H1 (cell line): Measurements from ENCODE around the gene OR10J5. TPM values are rescaled to one million over a fixed set of nuclear protein-coding genes. Genes with fewer than 3 reads are reported as not detected.

Experiments
- CTCF ChIA-PET: fragments of 300-600 bp; sonication (Branson Sonifier 250); formaldehyde crosslinking; loops from one replicate; lab custom pipeline; 2021; ENCODE audit not compliant: partially characterized antibody; lab: Charles Lee
- POLR2A ChIA-PET: fragments of 300-600 bp; sonication (Branson Sonifier 250); formaldehyde crosslinking; loops from one replicate; lab custom pipeline; 2021; ENCODE audit warnings: inconsistent platforms; ENCODE audit not compliant: partially characterized antibody; lab: Charles Lee
- DNase-seq, 2 experiments: peaks; one replicate each; pipeline versions ENCODE4 v3.0.0 to v3.0.0-alpha.2; 2010 to 2022; ENCODE audit warnings: low spot score in 2 of 2, low read depth in 1 of 2, mixed read lengths in 1 of 2
- FAIRE-seq: peaks from 2 replicates; lab custom pipeline; 2011; peaks lifted over from hg19 to GRCh38; lab: Jason Lieb, UNC
- H2AFZ ChIP-seq: 2 replicates; pipeline ENCODE4 v1.8.1; 2012; ENCODE audit warnings: low read length, inconsistent platforms
- H2AK5ac ChIP-seq: 2 replicates; pipeline ENCODE4 v1.6.1; 2013; ENCODE audit warnings: low read depth, low read length
- H2BK120ac ChIP-seq: replicated peaks from 2 replicates; pipeline ENCODE3; 2013; ENCODE audit warnings: low read depth, low read length, inconsistent platforms
- H2BK12ac ChIP-seq: 2 replicates; pipeline ENCODE4 v1.6.1; 2013; ENCODE audit warnings: low read depth, low read length
- H2BK15ac ChIP-seq: 2 replicates; pipeline ENCODE4 v1.6.1; 2013; ENCODE audit warnings: low read length
- H2BK20ac ChIP-seq: 2 replicates; pipeline ENCODE4 v1.6.1; 2013; ENCODE audit warnings: low read length
- H2BK5ac ChIP-seq: 2 replicates; pipeline ENCODE4 v1.6.1; 2013; ENCODE audit warnings: low read depth, low read length
- H3K14ac ChIP-seq: 2 replicates; pipeline ENCODE4 v1.6.1; 2013; ENCODE audit warnings: inconsistent platforms; ENCODE audit not compliant: insufficient read length
- H3K18ac ChIP-seq: 2 replicates; pipeline ENCODE4 v1.6.1; 2013; ENCODE audit warnings: low read length; ENCODE audit errors: extremely low read depth
- H3K23ac ChIP-seq: 2 replicates; pipeline ENCODE4 v1.6.1; 2013; ENCODE audit warnings: inconsistent platforms; ENCODE audit not compliant: insufficient read length
- H3K23me2 ChIP-seq: 2 replicates; pipeline ENCODE4 v1.6.1; 2013; ENCODE audit warnings: low read depth, low read length
- H3K27ac ChIP-seq: 2 replicates; pipeline ENCODE4 v1.6.1; 2011; ENCODE audit warnings: low read depth, low read length, inconsistent platforms
- H3K27me3 ChIP-seq, 4 experiments: replicated peaks in 1 of 4; 1 replicate in 1 of 4; 2 replicates in 3 of 4; pipeline versions ENCODE4 v1.6.1 to v1.8.1; 2011 to 2013; ENCODE audit warnings: low read length in 3 of 4, mild to moderate bottlenecking in 3 of 4, inconsistent platforms in 2 of 4, mixed read lengths in 2 of 4, moderate library complexity in 1 of 4; ENCODE audit not compliant: control insufficient read depth in 3 of 4, insufficient read depth in 3 of 4; ENCODE audit errors: extremely low read depth in 1 of 4
- H3K36me3 ChIP-seq, 4 experiments: 2 replicates each; pipeline versions ENCODE4 v1.6.1 to v1.8.1; 2011 to 2013; ENCODE audit warnings: mild to moderate bottlenecking in 4 of 4, low read length in 3 of 4, moderate library complexity in 2 of 4, control low read depth in 1 of 4, inconsistent platforms in 1 of 4; ENCODE audit not compliant: insufficient read depth in 4 of 4, control insufficient read depth in 2 of 4
- H3K4ac ChIP-seq: replicated peaks from 2 replicates; pipeline ENCODE3; 2013; ENCODE audit warnings: low read length, low read depth, mixed read lengths, inconsistent platforms; ENCODE audit not compliant: insufficient read length
- H3K4me1 ChIP-seq, 4 experiments: replicated peaks in 1 of 4; 1 replicate in 1 of 4; 2 replicates in 3 of 4; pipeline versions ENCODE4 v1.6.1 to v1.8.1; 2011 to 2013; ENCODE audit warnings: low read length in 3 of 4, inconsistent platforms in 2 of 4, mixed read lengths in 1 of 4; ENCODE audit not compliant: insufficient read depth in 4 of 4, control insufficient read depth in 3 of 4
- H3K4me2 ChIP-seq, 2 experiments: 2 replicates each; pipeline versions ENCODE4 v1.6.1 to v1.8.1; 2011 to 2013; ENCODE audit warnings: low read depth in 2 of 2, low read length in 2 of 2, control low read depth in 1 of 2, inconsistent platforms in 1 of 2, mild to moderate bottlenecking in 1 of 2; ENCODE audit not compliant: insufficient read depth in 1 of 2
- H3K4me3 ChIP-seq, 4 experiments: fragments of 200-600, 300-600 bp in 1 of 4; sonication (generic), shearing (Covaris generic), sonication (Bioruptor Twin) in 1 of 4; 2 replicates each; pipeline versions ENCODE4 v1.5.1 to v1.8.1; 2011 to 2016; ENCODE audit warnings: low read length in 4 of 4, low read depth in 3 of 4, control low read depth in 2 of 4, inconsistent platforms in 2 of 4, mild to moderate bottlenecking in 2 of 4, mixed read lengths in 1 of 4, moderate library complexity in 1 of 4; ENCODE audit not compliant: insufficient read depth in 2 of 4; ENCODE audit errors: extremely low read depth in 1 of 4
- H3K56ac ChIP-seq: replicated peaks from 2 replicates; pipeline ENCODE3; 2013; ENCODE audit warnings: low read depth, mild to moderate bottlenecking, mixed read lengths, low read length, inconsistent platforms; ENCODE audit not compliant: insufficient read length
- H3K79me1 ChIP-seq: 2 replicates; pipeline ENCODE4 v1.6.1; 2013; ENCODE audit warnings: low read depth, low read length, control low read depth
- H3K79me2 ChIP-seq, 2 experiments: 2 replicates each; pipeline versions ENCODE4 v1.6.1 to v1.8.1; 2012 to 2013; ENCODE audit warnings: low read length in 2 of 2, mild to moderate bottlenecking in 2 of 2, inconsistent platforms in 1 of 2; ENCODE audit not compliant: insufficient read depth in 2 of 2, control insufficient read depth in 1 of 2
- H3K9ac ChIP-seq, 4 experiments: replicated peaks in 1 of 4; 1 replicate in 1 of 4; 2 replicates in 3 of 4; pipeline versions ENCODE4 v1.6.1 to v1.8.1; 2011 to 2013; ENCODE audit warnings: low read depth in 3 of 4, low read length in 3 of 4, control low read depth in 2 of 4, mild to moderate bottlenecking in 2 of 4, moderate library complexity in 2 of 4, inconsistent platforms in 1 of 4; ENCODE audit errors: extremely low read depth in 1 of 4
- H3K9me3 ChIP-seq, 2 experiments: 2 replicates each; pipeline versions ENCODE4 v1.6.1 to v1.8.1; 2012 to 2013; ENCODE audit warnings: mild to moderate bottlenecking in 2 of 2, moderate library complexity in 2 of 2, control low read depth in 1 of 2, inconsistent platforms in 1 of 2, low read depth in 1 of 2, low read length in 1 of 2, mixed read lengths in 1 of 2; ENCODE audit not compliant: insufficient read depth in 2 of 2
- H4K20me1 ChIP-seq, 2 experiments: replicated peaks in 1 of 2; 2 replicates each; pipeline versions ENCODE3 to v1.8.1; 2011 to 2013; ENCODE audit warnings: inconsistent platforms in 2 of 2, low read length in 2 of 2, mild to moderate bottlenecking in 1 of 2; ENCODE audit not compliant: insufficient read depth in 2 of 2, control insufficient read depth in 1 of 2
- H4K5ac ChIP-seq: 2 replicates; pipeline ENCODE4 v1.6.1; 2013; ENCODE audit warnings: low read length, low read depth, mixed read lengths, inconsistent platforms; ENCODE audit not compliant: insufficient read length
- H4K8ac ChIP-seq: 2 replicates; pipeline ENCODE4 v1.8.0; 2013; ENCODE audit warnings: mild to moderate bottlenecking, moderate library complexity, low read length, inconsistent platforms; ENCODE audit not compliant: insufficient read depth; ENCODE audit errors: extremely low read depth
- H4K91ac ChIP-seq: replicated peaks from 2 replicates; pipeline ENCODE3; 2013; ENCODE audit warnings: low read length, mixed read lengths, inconsistent platforms; ENCODE audit not compliant: insufficient read length
- EZH2 ChIP-seq: fragments of 200-600 bp; sonication (generic); IDR thresholded peaks from 2 replicates; pipeline ENCODE4 v1.7.1; 2012; ENCODE audit warnings: low read depth, mild to moderate bottlenecking, moderate library complexity, low read length, inconsistent platforms; ENCODE audit not compliant: severe bottlenecking
- KDM4A ChIP-seq: IDR thresholded peaks from one replicate; pipeline ENCODE4 v1.7.1; 2012; ENCODE audit warnings: low read depth, mild to moderate bottlenecking, moderate library complexity, low read length, inconsistent platforms; ENCODE audit not compliant: severe bottlenecking
- WGBS, 2 experiments: shearing (Covaris generic) in 1 of 2; methylation state at CpG; one replicate each; pipeline versions ENCODE4 v1.1.6 to v1.1.7; 2013 to 2015; ENCODE audit warnings: low lambda C conversion rate in 2 of 2, mixed read lengths in 2 of 2, inconsistent platforms in 1 of 2, low coverage in 1 of 2, missing lambda C conversion rate in 1 of 2; ENCODE audit not compliant: insufficient replicate concordance in 2 of 2, insufficient coverage in 1 of 2, insufficient read length in 1 of 2; ENCODE audit errors: extremely low coverage in 1 of 2, missing lambda C conversion rate in 1 of 2; 5-methylcytosine and 5-hydroxymethylcytosine counted together
- polyA plus RNA-seq, 7 experiments: library from polyadenylated mRNA; depleted of rRNA in 3 of 7; stranded (reverse) in 5 of 7; unstranded in 2 of 7; fragments of >200 nt in 5 of 7; fragments of 200-250 nt in 2 of 7; gene quantifications; 1 replicate in 5 of 7; 2 replicates in 1 of 7; 4 replicates in 1 of 7; pipeline versions ENCODE4 v1.2.1 to v1.2.3, GENCODE V29; 2011 to 2013; ENCODE audit warnings: missing spikeins in 2 of 7, mixed read lengths in 2 of 7
- total RNA-seq: library from RNA; stranded (reverse); fragmentation: NEBNext Ultra II Directional; extraction: Animal tissue kit (Norgen Biotek cat#: 25700); gene quantifications from 2 replicates; pipeline ENCODE4 v1.2.1, GENCODE V29; 2021

The OR10J5 gene
- total and polyA plus RNA-seq, 2 of the 8 experiments (the other 6 are each of a cell fraction or from before 2014, with no cell fraction given), result not detected

GRCh38 chr1:159562680-159563079, 26.9 kb upstream of the OR10J5 start:
- H2AFZ ChIP-seq, result no peak overlapping the region
- FAIRE-seq, result no peak
- H3K23me2 ChIP-seq, result no peaks in the 10 kb centered on the region
- H3K27me3 ChIP-seq, result no peaks in the 10 kb centered on the region
- H4K20me1 ChIP-seq, result no peaks in the 10 kb centered on the region
- no peak overlapping the region for H2BK20ac ChIP-seq
- no peak overlapping the region for H2BK5ac ChIP-seq
- no peak overlapping the region for H3K56ac ChIP-seq
- no peak overlapping the region for H3K18ac ChIP-seq
- H3K79me2 ChIP-seq, result no peaks in the 10 kb centered on the region
- POLR2A ChIA-PET, result no interaction called here
- CTCF ChIA-PET, result no interaction called here
- H2BK12ac ChIP-seq, result no peak overlapping the region
- H4K8ac ChIP-seq, result no peak overlapping the region
- peaks cover 58 to 81% of the 10 kb centered on the region in 2 experiments for H3K9me3 ChIP-seq
- no peak overlapping the region for H2AK5ac ChIP-seq
- no peak for TF ChIP-seq KDM4A
- TF ChIP-seq EZH2, result no peak
- no peaks in the 10 kb centered on the region for H3K36me3 ChIP-seq
- H4K5ac ChIP-seq, result no peak overlapping the region
- no peak overlapping the region for H2BK120ac ChIP-seq
- 29% methylated on average over 1 of the region's 1 CpG; no CpG with 5 or more reads in 1 of the 2 experiments for WGBS, 2 experiments
- H3K9ac ChIP-seq, result no peak overlapping the region
- no peaks in the 10 kb centered on the region for H3K79me1 ChIP-seq
- H3K27ac ChIP-seq, result no peak overlapping the region
- no peak overlapping the region for H3K4me2 ChIP-seq
- DNase-seq, result no peak
- H4K91ac ChIP-seq, result no peak overlapping the region
- H3K4me1 ChIP-seq, result no peaks in the 10 kb centered on the region
- no peak overlapping the region for H3K4me3 ChIP-seq
- H3K14ac ChIP-seq, result no peak overlapping the region
- H3K23ac ChIP-seq, result no peak overlapping the region
- H3K4ac ChIP-seq, result no peak overlapping the region
- no peak overlapping the region for H2BK15ac ChIP-seq
